ENCODE data around the gene ZDHHC4.

- TF ChIP-seq CTCF (IDR thresholded peaks at IDR 0.05) = no peak
- no peak for TF ChIP-seq ZBTB33 (IDR thresholded peaks at IDR 0.05; ENCODE audit: borderline replicate concordance, low read depth)
- no peak for TF ChIP-seq REST (IDR thresholded peaks at IDR 0.05; ENCODE audit: low read depth, low read length)
Observed at GRCh38 chr7:6624246-6624611, 47.0 kb downstream of the ZDHHC4 start.
